Epithelial cell of esophagus (primary cell): ENCODE measurements around the gene UGGT1.
A peak's percentile ranks its signal among the peaks of the same experiment; 100 is the strongest.

ENCODE experiments used
- DNase-seq: peaks from one replicate; pipeline ENCODE4 v3.0.0; 2010; ENCODE audit warnings: low read depth
- H3K4me3 ChIP-seq: 2 replicates; pipeline ENCODE4 v1.5.1; 2011; ENCODE audit warnings: mild to moderate bottlenecking, low read length, control low read depth
- TF ChIP-seq, protein P1 (sequence below): IDR thresholded peaks from 2 replicates; pipeline ENCODE4 v1.5.1; 2011; ENCODE audit warnings: low read depth, mild to moderate bottlenecking, low read length, control low read depth, inconsistent platforms; ENCODE audit not compliant: insufficient read depth; ENCODE audit errors: missing control alignments

The UGGT1 gene

DNA sequence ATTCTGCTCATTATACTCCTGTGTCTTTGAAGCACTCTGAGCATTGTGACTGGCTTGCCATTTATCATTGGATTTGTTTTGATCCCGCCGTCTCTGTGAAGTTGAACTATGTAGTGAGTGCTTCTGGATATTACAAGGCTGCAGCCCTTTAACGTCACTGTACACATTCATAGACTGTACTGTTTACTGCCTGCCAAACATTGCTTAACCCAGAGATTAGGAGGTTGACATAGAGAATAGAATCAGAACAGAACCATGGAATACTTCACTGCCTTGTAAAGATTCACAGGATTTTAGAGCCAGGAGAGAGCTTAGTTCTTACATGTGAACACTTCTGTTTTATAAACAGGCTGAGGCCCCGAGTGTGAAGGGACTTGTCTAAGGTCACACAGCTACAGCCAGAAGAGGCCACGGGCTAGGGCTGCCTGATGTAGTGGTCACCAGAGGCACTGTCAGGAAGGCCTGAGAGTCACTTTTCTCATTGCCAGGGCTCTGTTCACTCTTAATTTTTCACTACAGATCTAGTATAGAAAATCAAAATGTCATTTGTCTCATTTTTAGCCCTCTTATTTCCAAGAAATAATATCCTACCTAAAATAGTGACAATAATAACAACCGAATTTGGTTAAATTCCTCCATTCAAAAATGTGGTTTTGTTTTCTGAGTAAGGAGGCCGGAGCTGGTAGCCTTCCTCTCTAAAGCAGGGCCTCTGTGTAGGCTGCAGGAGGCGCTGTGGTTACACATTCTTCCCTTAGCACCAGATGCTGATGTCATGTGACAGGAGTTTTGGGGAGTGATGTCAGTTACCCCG lies 87.9 kb downstream of the UGGT1 start:
- peak; percentile 75 for DNase-seq
- TF ChIP-seq, protein P1, sequence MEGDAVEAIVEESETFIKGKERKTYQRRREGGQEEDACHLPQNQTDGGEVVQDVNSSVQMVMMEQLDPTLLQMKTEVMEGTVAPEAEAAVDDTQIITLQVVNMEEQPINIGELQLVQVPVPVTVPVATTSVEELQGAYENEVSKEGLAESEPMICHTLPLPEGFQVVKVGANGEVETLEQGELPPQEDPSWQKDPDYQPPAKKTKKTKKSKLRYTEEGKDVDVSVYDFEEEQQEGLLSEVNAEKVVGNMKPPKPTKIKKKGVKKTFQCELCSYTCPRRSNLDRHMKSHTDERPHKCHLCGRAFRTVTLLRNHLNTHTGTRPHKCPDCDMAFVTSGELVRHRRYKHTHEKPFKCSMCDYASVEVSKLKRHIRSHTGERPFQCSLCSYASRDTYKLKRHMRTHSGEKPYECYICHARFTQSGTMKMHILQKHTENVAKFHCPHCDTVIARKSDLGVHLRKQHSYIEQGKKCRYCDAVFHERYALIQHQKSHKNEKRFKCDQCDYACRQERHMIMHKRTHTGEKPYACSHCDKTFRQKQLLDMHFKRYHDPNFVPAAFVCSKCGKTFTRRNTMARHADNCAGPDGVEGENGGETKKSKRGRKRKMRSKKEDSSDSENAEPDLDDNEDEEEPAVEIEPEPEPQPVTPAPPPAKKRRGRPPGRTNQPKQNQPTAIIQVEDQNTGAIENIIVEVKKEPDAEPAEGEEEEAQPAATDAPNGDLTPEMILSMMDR = peak; percentile 92
- no peak overlapping the region for H3K4me3 ChIP-seq

DNA sequence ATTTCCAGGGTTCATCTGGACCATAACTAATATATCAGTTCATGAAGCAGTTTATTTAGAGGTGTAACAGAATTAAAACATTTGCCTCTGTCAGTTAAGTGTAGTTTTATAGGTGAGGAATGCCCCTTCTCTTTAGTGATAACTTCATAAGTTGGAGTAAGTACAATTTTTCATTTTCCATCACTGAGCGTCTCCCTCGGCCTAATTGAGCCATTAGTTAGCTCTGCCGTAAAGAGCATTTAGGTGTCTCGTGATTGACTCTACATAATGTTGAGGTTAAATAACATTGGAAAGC lies 88.4 kb downstream of the UGGT1 start:
- DNase-seq = no peak
- H3K4me3 ChIP-seq = no peak overlapping the region
- TF ChIP-seq, protein P1 = no peak

DNA sequence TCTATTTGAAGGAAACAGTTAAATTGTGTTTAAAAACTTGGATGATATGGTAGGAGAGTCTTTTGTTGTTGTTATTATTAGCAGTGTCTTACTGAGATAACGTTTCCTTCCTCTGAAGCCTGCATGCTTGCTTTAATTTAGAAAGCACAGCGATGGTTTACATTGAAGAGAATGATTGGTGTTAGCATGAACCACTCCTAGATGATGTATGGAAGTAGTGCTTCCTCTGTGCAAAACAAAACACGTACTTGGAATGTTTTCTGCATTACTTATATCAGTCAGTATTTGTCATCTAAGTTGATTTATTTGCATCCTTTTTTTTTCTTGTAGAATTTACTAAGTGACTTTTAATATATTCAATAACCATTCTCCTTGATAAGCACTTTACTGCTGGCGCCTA lies 89.0 kb downstream of the UGGT1 start:
- DNase-seq = no peak
- TF ChIP-seq, protein P1 = no peak
- no peak overlapping the region for H3K4me3 ChIP-seq

DNA sequence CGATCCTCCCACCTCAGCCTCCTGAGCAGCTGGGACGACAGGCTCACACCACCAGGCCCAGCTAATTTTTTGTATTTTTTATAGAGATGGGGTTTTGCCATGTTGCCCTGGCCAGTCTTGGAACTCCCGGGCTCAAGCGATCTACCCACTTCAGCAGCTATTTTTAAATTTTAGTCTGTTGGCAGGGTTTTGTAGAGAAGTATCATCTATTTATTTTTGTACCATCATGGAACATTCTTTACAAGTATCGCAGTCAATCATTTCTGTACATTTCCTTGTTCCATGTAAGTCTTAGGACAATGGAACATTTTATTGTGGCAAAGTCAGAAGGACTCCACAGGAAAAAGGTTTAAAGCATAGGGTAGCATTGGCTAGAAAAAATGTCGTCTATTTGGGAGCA lies 94.6 kb downstream of the UGGT1 start:
- TF ChIP-seq, protein P1 = no peak
- H3K4me3 ChIP-seq = no peak overlapping the region
- no peak for DNase-seq

DNA sequence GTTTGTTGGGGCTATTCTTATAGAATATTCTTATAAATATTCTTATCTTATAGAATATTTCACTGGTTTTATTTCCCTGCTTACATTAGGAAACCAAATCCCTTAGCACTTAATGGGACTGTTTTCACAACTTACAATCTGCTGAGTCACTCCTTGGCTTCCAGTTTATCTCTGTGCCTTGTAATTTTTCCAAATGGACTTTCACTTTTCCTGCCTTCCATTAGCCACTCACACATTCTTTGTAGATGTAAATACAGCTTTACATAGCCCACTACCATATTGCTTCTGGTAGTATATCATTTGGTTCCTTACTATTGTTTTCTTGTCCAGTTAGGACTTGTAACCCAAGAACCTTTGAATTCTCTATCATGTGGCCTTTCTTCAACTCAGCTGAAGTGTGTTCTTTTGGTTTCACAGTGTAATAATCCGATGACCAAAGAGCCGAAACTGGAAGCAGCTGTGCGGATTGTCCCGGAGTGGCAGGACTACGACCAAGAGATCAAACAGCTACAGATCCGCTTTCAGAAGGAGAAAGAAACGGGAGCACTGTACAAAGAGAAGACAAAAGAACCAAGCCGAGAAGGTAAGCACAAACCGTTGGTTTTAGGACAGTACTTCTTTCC lies 96.1 kb downstream of the UGGT1 start:
- TF ChIP-seq, protein P1 = no peak
- peak; percentile 33 for DNase-seq
- no peak overlapping the region for H3K4me3 ChIP-seq

DNA sequence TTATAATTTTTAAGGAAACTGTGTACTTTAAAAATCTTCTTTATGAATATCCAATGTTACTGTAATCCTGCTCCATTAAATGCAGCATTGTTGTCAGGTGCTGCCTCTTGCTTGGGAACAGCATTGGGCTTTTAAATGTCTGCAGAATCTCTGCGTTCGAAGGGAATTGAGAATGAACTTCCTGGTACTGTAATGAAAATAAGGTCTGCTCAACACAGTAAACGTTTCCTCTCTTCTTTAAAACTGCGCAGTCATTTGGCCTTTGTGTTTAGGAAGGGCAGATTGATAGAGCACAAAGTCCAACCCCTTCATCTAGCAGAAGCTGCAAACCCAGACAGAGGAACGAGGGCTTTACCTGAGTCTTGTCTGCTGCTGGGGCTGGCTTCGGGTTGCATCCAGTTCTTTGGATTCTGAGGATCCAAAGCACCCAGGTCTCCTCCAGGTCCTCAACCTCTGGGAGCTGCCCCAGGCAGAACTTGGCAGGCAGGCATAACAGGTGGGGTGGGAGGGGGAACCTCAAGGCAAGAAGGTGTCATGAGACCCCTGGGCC lies 104.5 kb downstream of the UGGT1 start:
- no peak for DNase-seq
- TF ChIP-seq, protein P1 = no peak
- H3K4me3 ChIP-seq = no peak overlapping the region

DNA sequence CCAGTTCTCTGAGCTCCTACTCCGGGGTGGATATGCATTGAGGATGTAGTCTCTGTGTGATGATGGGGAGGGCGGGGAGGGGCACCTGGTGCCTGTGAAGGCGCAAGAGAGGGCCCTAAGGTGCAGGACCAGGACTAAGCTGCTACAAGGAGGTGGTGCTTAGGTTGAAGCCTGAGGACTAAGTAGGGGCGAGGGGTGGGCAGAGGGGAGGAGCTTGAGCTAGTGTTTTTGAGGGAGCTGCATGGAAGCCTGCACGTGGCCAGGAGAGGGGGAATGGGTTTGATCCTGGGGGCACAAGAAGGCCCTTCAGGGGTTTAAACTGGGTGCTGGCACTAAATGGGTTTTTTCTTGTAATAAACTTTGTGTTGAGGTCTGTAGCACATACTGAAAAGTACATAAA lies 105.0 kb downstream of the UGGT1 start:
- no peak for DNase-seq
- no peak overlapping the region for H3K4me3 ChIP-seq
- TF ChIP-seq, protein P1 = no peak
